T-helper 2 cell treated with Interferon-gamma antibody and Interleukin-4, amounts not matched to agents 100 ng/mL and 5 ng/mL, for 36 hours (primary cell): ENCODE measurements around the gene HM13. TPM values are rescaled to one million over a fixed set of nuclear protein-coding genes. Genes with fewer than 3 reads are reported as not detected.
"Not testable (repeated sequence)": the region's sequence is repeated elsewhere in the genome, so short reads cannot be mapped to it uniquely, and the experiment has no call there.

ENCODE experiments used
- intact Hi-C: fragments of 100-400 bp; cut with micrococcal nuclease; formaldehyde crosslinking; loops from one replicate; pipeline ENCODE4 v1.15.1; 2023
- total RNA-seq: library from RNA; stranded (reverse); gene quantifications from 2 replicates; pipeline ENCODE4 v1.2.3, GENCODE V29; 2022

The HM13 gene
- total RNA-seq, 1 donor from 2014 or later: 189 TPM

DNA sequence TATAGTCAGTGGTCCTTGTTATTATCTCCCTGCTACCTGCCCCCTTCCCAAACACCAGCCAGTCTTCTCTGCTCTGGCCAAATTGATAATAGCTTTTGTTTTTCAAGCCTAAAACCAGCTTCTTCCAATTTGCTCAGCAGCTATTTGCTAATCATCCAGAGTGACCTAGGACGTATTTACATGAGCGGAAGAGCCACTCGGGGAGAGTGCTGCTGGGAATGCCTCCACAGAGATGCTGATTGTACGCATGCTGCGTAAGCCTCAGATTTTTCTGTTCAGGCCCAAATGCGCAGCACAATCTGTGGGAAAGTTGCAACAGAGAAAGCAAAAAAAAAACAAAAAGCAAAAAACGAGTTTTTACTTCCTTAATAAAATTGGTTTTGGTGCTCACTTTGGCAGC, 66.5 kb downstream of the HM13 start:
- intact Hi-C loops: no loop called here

DNA sequence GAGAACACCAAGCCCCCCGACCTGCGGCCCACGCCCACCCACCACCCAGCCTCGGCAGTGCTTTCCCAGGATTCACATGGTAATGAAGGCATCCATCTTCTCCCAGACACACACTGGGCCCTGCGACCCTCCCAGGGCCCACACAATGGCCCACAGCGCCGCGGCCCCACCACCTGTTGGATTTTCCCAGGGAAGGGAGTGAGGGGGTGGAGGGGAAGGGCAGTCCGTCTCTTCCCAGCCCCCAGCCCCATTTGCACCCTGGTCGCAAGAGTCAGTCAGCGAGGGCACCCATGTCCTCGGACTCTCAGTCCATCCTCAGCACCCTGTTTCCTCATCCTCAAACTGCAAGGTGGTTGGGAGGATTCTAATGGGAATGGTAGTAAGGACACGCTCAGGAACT, 67.1 kb downstream of the HM13 start:
- intact Hi-C loops: no loop called here

DNA sequence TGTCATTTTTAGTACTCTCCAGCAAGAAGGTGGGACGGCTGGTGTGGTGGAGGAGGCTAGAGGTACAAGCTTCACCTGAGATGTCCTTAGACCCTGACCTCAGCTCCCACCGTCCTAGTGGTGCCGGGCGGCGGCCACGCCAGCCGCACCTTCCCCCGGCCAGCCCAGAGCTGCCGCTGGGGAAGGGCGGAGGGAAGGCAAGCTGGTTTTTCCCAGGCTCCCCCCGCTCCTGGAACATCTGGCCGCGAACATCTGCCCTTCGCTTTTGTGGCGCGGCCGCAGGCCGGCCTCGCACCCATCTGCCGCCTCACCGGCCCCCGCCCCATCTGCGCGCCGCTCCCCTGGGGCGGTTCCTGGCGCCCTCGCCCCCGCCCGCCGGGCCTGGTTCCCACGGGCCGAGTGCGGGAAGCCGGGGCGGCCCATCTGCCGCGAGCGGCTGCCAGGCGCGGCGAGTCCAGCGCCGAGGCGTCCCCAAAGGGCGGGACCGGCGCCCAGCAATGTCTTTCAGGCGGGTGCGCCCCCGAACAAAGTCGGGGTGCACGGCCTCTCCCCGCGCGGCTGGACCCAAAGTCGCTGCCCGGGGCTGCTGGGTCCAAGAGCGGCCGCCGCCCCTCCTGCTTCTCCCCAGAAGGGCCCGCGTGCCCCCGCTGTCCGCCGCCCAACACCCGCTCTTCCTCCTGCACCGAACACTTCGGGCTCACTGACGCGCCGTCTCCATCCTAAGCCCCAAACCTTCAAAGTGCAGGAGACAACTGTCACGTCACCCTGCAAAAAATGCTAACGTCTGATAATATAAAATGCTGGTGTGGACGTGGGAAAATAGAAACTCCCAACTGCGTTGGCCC, 73.5 kb downstream of the HM13 start:
- intact Hi-C loops: loop anchor here (2.0 kb wide), 1 partner anchor 17 kb away; the partner anchor contains the start of gene ID1

DNA sequence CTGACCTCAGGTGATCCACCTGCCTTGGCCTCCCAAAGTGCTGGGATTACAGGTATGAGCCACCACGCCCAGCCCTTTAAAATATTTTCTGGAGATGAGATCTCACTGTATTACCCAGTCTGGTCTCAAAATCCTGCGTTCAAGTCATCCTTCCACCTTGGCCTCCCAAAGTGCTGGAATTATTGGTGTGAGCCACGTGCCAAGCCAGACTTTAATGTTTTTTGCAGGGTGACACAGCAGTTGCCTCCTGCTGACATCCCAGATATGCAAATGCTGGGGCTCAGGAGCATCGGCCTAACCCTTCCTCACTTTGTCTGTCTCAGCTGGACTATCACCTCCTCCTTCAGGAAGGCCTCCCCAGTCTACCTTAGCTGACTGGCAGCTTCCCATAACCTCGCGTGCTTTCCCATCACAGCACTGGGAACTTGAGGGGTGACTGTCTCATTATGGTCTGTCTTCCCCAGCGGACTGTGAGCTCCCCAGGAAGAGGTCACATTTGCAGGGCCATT, 76.5 kb downstream of the HM13 start:
- intact Hi-C loops: no loop called here

DNA sequence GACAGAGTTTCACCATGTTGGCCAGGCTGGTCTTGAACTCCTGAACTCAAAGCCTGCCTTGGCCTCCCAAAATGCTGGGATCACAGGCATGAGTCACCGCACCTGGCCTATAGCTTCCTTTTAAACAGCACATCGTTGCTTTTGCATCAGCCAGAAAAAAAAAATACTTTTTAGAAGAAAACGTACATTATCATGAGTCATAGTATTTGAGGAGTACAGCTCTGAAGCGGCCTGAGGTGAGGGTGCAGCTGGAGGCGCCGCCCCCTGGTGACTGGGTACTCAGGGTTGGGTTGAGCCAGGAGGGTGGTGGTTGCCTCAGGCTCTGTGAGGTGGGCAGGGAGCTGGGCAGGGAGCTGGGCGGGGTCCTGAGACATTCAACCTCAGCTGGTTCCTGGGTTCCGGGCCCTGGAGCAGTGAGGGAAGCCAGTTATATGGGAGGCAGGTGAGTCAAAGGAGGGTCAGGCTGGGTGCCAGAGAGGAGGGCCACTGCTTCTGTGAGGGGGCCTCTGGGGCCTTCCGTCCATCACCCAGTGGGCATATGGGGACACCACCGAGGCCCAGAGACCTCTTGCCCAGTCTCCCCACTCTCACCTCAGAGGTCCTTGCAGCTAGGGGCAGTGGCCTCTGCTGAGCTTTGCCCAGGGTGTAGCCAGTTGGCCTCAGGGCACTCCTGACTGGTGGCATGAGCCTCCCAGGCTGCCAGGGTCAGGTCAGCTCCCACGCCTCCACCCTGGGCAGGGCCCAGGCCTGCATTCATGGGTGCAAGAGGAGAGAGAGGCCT, 79.2 kb downstream of the HM13 start:
- intact Hi-C loops: no loop called here

DNA sequence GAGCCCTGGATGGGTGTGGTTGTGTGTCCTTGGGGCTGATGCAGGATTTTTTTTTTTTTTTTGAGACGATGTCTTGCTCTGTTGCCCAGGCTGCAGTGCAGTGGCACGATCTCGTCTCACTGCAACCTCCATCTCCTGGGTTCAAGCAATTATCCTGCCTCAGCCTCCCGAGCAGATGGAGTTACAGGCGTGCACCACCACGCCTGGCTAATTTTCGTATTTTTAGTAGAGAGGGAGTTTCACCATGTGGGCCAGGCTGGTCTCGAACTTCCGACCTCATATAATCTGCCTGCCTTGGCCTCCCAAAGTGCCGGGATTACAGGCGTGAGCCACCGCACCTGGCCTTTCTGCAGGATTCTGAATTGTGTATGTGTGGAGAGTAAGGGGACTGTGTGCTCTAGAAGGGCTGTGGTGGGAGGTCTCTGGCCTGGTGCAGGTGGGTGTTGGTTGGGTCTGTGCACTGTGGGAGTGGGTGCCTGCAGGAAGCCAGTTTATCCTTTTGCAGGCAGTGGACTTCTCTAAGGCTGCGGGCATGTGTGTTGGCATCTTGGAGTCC, 79.8 kb downstream of the HM13 start:
- intact Hi-C loops: no loop called here

DNA sequence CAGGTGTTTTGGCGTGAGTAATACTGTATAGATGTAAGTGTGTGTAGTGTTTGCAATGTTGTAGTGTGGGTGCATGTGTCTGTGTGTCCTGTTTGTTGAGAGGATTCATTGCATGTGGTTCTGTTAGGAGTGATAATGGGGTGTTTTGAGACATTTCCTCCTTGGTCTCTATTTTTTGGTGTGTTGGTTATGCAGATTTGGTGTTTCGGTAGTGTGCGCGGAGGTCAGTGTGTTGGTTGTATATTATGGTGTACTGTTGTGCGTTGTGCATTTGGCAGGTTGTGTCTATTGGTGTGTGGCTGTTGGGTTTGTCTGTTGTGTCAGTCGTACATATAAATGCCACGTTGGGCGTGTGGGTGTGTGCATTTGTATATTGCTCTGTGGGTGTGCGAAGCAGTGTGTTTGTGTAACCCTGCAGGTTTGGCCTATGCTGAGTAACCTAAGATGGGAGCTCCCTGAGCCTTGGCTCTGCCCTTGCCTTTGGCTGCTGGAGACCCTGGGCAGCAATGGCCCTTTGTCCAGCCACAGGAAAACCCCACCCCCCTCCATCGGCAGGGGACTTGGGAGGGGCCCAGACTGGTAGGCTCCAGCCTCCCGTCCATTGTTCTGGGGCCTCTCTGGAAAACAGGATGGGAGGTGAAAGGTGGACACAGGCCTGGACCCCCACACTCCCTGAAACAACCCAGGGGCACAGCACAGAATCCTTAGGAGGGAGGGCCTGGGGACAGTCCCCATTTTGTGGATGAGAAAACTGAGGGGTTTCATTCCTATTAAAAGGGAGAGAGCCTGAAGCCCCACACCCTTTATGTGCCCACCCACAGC, 80.5 kb downstream of the HM13 start:
- intact Hi-C loops: no loop called here

DNA sequence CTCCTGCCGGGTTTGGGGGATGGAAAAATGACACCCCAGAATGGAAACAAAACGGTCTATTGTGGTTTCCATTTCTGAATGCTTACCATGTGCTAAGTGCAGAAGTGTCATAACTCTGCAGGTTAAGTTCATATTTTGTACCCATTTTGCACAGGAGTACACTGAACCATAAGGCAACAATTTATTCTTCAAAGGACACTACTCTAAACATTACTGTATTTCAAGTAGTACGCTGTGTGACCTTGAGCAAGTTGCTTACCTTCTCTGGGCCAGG, 81.1 kb downstream of the HM13 start:
- intact Hi-C loops: no loop called here

DNA sequence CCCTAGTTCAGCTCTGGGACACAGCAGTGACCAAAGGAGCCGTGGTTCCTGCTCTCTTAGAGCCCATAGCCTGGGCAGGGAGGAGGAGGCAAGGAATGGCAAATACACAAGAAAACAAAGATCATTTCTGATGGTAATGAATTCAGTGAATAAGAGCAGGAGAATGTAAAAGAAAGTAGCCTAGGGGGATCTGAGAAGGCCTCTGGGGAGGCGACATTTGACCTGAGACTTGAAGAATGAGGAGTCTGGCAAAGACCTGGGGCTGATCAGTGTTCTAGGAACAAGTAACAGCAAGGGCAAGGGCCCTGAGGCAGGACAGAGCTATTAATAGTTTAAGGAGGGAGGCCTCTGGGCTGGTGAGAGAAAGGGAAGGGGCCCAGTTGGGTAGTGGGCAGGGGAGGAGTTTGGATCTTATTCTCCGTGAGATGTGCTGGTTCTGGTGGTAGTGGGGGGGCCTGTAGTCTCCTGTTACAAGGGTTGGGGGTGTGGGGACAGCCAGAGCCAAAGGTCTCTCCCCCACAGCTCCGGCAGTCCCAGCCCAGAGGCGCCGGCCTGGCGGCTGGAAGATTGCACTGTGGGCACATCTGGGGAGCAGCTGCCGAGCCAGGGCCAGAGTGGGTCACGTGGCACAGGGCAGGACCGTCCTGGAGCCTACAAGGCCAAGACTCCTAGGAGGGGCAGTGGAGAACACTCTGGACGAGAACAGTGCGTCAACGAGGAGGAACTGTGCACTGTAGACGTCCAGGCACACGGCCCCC, 81.6 kb downstream of the HM13 start:
- intact Hi-C loops: no loop called here

DNA sequence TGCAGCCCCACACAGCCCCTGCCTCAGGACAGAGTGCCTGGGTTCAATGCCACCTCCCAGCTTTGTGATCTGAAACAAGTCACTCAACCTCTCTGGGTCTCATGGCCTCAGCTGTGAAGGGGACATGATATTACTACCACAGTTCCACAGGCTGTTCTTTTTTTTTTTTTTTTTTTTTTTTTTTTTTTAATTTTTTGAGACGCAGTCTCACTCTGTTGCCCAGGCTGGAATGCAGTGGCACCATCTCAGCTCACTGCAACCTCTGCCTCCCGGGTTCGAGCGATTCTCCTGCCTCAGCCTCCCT, 82.1 kb downstream of the HM13 start:
- intact Hi-C loops: not testable (repeated sequence)

DNA sequence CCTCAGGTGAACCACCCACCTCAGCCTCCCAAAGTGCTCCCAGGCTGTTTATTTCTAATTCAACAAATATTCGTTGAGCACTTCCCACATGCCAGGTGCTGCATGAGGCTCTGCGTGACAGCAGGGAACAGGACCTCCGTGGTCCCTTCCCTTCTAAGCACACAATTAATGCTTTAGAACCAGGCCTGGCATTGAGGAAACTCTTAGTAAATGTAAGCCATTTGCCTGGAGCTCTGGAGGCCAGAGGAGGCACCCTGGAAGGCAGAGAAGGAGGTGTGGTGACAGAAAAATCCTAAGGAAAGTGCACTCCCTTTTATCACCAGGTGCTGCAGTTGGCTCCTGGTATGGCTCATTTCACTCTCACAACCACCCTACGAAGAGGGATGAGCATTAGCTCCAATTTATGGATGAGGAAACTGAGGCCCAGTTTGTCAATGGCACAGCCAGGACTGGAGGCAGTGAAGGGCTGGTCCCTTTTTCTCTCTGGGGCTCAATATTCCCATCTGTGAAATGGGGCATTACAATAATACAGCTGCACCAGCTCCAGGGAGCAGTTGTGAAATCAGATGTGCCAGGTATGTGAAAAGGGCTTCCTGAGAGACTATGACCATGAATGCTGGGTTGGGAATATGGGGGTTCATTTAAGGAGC, 82.7 kb downstream of the HM13 start:
- intact Hi-C loops: no loop called here

DNA sequence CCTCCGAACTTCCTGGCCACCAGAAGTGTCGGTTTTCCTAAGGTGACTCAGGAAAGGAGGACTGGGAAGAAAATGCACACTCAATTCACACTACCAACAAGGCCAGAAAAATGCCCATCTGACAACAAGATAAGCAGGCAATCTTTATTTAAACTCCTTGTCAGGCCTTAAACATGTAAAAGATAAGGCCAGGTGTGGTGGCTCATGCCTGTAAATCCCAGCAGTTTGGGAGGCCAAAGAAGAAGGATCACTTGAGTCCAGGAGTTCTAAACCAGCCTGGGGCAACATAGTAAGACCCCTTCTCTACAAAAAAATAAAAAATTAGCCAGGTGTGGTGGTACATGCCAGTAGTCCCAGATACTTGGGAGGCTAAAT, 83.2 kb downstream of the HM13 start:
- intact Hi-C loops: no loop called here

DNA sequence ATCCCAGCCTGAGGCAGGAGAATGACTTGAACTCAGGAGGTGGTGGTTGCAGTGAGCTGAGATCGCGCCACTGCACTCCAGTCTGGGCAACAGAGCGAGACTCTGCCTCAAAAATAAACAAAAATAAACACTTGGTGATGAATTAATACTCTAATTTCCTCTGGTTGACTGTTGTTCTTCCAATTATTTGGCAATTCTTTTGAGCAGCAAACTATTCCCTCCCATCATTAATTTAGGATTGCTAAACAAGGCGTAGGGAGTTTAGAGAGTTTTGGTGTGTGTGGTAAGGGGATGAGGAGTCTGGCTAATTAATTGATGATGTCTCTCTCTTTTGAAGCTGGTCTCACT, 88.2 kb downstream of the HM13 start:
- intact Hi-C loops: no loop called here

DNA sequence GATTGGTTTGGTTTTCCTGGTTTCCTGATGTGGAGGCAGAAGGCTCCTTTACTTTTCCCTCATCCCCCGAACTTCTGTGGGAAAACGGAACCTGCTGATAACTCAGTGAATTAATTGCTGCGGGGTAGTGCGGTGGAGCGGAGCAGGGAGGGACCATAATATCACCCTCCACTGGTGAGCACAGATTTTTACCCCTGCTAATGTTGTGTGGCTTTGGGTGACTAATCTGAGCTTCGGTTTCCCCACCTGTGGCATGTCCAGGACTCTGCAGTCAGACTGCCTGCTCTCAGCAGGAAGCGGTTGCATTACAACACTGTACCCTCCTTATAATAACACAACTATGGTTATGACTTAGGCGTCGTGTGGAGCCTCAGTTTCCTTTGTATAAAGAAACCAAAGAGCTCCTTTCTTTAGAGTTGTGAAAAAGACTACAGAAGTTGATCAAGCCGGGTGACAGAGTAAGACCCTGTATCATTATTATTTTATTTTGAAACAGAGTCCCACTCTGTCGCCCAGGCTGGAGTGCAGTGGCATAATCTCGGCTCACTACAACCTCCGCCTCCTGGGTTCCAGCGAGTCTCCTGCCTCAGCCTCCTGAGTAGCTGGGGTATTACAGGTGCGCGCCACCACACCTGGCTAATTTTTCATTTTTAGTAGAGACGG, 88.7 kb downstream of the HM13 start:
- intact Hi-C loops: no loop called here

DNA sequence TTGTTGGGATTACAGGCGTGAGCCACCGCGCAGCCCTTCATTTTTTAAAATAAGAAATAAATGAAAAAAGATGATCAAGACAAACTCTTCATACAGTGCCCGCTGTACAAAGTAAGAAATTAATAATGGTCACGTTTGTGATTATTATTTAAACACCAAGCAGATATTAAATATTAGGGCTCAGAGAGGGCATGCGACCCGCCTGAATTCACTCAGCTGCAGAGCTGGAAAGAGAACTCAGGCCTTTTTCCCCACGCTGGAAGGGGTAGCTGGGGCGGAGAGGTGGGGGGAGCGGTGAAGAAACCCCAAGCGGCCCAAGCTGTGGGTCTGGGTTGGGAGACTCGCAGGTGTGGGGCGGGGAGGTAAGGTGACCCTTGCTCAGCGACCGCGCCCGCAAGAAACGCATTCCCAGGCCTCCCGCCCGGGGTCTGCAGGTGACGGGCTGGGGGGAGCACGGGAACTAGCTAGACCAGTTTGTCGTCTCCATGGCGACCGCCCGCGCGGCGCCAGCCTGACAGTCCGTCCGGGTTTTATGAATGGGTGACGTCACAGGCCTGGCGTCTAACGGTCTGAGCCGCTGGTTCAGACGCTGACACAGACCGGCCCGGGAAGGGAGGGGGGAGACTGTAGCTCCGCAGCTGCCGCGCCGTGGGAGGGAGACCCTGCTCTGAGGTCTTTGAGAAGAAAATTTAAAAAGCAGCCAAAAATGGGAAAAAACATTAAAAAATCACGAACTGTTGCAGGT, 89.8 kb downstream of the HM13 start:
- intact Hi-C loops: loop anchor here (1.0 to 2.0 kb wide), 2 partner anchors 8 to 17 kb away; no protein-coding TSS in a partner anchor

DNA sequence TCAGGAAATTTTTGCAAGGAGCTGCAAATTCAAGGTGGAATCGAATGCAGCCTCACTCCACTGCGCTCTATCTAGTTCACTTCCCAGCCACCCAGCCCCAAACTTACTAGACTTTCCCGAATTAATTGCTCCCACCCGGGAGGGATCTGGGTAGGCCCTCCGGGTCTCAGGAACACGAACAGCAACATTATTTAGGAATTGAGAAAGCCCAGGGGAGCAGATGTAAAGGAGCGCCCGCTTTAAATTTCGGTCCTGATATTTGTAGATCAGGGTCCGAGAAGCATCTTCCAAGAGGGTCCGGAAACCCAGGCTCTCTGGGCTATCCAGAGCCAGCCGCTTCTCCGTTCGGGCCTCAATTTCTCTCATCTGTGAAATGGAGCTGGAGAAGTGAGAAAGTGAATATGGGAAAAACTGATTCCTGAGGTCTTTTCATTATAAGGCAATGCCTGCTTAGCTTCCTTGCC, 90.4 kb downstream of the HM13 start:
- intact Hi-C loops: loop anchor here (1.0 to 2.0 kb wide), 4 partner anchors 8 to 119 kb away; no protein-coding TSS in a partner anchor

DNA sequence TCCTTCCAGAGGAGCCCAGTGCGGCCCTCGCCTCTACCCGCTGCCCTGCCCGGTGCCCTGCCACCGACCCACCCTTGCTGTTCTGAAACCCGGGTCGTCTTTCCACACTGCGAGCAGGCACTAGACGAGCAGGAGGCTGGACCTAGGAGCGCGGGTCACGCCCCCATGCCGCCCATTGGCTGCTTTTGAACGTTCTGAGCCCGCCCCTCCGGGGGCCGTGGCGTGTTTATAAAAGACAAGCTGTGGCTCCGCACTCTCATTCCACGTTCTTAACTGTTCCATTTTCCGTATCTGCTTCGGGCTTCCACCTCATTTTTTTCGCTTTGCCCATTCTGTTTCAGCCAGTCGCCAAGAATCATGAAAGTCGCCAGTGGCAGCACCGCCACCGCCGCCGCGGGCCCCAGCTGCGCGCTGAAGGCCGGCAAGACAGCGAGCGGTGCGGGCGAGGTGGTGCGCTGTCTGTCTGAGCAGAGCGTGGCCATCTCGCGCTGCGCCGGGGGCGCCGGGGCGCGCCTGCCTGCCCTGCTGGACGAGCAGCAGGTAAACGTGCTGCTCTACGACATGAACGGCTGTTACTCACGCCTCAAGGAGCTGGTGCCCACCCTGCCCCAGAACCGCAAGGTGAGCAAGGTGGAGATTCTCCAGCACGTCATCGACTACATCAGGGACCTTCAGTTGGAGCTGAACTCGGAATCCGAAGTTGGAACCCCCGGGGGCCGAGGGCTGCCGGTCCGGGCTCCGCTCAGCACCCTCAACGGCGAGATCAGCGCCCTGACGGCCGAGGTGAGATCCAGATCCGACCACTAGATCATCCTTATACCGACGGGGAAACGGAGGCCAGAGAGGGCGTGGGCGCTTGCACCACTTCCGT, 91.0 kb downstream of the HM13 start, which contains the start of gene ID1:
ID1 (plus strand) TSS at position 259 of the 871 bp plus-strand sequence; CDS start at position 358, 99 bp downstream.
- intact Hi-C loops: loop anchor here (1.0 to 2.0 kb wide), 3 partner anchors 18 to 118 kb away; no protein-coding TSS in a partner anchor
